ENCODE measurements around the gene PTF1A. TPM values are rescaled to one million over a fixed set of nuclear protein-coding genes. Genes with fewer than 3 reads are reported as not detected.

Gene PTF1A
- total RNA-seq, 2 experiments from 2014 or later: not detected

DNA sequence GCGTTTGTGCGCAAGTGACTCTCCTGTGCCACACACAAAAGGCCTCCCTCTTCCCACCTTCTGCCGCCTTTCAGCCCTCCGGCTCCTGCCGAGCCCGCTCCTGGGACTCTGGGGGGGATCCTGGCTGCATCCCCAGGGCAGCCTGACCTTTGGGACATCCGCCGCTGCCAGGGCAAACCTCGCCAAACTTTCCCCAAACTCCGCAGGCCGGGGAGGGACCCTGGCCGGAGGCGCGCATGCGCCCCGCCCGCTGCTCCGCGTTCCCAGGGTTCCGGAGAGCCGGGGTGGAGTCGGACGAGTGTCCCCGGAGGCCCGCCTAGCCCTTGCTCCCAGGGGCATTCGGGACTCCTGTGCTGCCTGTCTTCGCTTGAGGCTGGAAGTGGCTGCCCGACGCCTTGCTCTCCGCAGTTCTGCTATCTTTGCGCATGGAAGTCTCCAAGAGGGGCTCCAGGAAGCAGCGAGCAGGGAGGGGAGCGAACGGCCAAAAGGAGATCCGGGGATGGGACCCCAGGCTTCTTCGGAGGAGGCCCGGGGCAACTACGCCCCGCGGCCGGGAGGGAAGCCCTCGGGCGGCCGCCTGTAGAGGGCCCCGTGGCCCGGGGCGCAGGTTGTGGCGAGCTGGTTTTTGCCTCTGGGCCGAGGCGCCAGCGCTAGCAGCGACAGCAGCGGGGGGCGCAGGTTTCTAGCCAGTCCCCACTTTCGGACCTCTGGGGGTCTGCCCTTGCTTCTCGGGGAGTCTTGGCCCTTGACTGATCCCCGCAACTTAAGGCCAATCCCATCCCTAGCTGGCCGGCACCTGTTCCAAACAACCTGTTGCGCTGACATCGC, 7.0 kb downstream of the PTF1A start:
- CTCF ChIA-PET: interaction anchor here (0.8 kb wide), 1 partner anchor 11 kb away, joined by 4 read pairs; no protein-coding TSS in a partner anchor
- no peaks in the 10 kb centered on the region for H3K9me3 Mint-ChIP-seq (ENCODE audit: low read depth)
- H3K27me3 Mint-ChIP-seq: peaks cover 78% of the 10 kb centered on the region
- peaks cover 4% of the 10 kb centered on the region for H3K4me1 Mint-ChIP-seq
- intact Hi-C loops (cut with DNase I, micrococcal nuclease): loop anchor here in 1 of 2 experiments (10.0 kb wide), 1 partner anchor 206 kb away; no protein-coding TSS in a partner anchor
- H3K4me3 Mint-ChIP-seq: no peak overlapping the region
- H3K36me3 Mint-ChIP-seq (ENCODE audit: low read depth): no peaks in the 10 kb centered on the region
- no peak overlapping the region for H3K27ac Mint-ChIP-seq
- ATAC-seq: no peak
- DNase-seq: no peak
- POLR2A ChIA-PET: no interaction called here

DNA sequence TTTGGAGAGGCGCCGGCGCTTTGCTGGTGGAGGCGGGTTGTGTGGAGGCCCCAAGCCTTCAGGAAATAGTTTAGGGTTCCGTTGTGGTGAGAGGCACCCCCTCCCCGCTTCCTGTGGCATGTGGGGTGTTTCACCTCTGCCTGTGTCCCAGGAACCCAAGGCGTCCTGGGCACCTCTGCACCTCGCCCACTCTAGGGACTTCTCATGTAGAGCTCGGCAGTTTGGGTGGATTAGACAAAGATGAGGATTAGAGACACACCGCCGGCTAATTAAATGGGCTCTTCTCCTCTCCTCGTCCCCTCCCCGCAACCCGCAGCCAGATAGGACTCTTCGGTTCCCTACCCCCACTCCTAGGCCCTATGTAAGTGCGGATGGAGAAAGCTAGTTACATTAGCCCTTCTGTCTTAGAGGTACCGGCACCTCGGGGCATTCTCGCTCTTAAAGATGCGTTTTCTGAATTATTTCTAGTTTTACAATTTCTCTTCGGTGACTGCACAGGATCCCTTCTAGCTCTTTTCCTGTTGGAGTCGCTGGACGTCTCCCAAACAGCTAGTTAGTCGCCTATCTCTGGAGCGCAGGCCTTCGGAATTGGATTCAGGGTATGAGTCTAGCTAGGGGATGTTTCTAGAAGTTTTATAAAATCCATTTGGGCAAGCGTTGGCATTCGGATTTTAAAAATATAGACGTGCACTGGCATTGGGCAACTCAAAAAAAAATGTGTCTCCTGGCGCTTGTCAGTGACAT, 7.8 kb downstream of the PTF1A start:
- Mint-ChIP-seq H3K27ac (no peak overlapping the region), H3K4me1 (peaks cover 4% of the 10 kb centered on the region), H3K9me3 (ENCODE audit: low read depth) (no peaks in the 10 kb centered on the region), H3K4me3 (no peak overlapping the region), H3K27me3 (peaks cover 79% of the 10 kb centered on the region), H3K36me3 (ENCODE audit: low read depth) (no peaks in the 10 kb centered on the region)
- ATAC-seq (no peak), DNase-seq (no peak)
- intact Hi-C loops (cut with DNase I, micrococcal nuclease): loop anchor here (5.0 to 10.0 kb wide), 2 partner anchors 205 to 492 kb away; no protein-coding TSS in a partner anchor
- POLR2A ChIA-PET: no interaction called here
- CTCF ChIA-PET: no interaction called here

DNA sequence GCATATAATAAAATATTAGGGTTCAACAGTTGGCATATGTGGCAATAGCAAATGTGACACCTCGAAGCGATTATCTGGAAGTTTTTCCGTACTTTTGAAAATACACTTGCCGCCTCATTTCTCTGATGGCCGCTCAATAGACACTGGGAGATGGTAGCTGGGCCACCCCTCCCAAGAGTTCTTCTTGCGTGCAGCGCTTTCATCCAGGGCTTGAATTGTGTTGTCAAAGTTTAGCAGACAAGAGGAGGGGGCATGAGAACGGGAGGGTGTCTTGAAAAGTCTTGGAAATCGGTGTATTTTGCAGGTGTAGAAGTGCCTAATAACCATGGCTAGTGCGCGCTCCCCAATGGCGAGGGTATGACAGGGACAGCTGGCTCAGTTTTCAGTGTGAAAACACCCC, 8.5 kb downstream of the PTF1A start:
- ChIA-PET CTCF (no interaction called here), POLR2A (no interaction called here)
- no peaks in the 10 kb centered on the region for H3K9me3 Mint-ChIP-seq (ENCODE audit: low read depth)
- peaks cover 2% of the 10 kb centered on the region for H3K4me1 Mint-ChIP-seq
- intact Hi-C loops (cut with DNase I, micrococcal nuclease): loop anchor here in 1 of 2 experiments (5.0 kb wide), 1 partner anchor 492 kb away; no protein-coding TSS in a partner anchor
- no peak for ATAC-seq
- no peaks in the 10 kb centered on the region for H3K36me3 Mint-ChIP-seq (ENCODE audit: low read depth)
- H3K27ac Mint-ChIP-seq: no peak overlapping the region
- peaks cover 75% of the 10 kb centered on the region for H3K27me3 Mint-ChIP-seq
- no peak for DNase-seq
- no peak overlapping the region for H3K4me3 Mint-ChIP-seq

DNA sequence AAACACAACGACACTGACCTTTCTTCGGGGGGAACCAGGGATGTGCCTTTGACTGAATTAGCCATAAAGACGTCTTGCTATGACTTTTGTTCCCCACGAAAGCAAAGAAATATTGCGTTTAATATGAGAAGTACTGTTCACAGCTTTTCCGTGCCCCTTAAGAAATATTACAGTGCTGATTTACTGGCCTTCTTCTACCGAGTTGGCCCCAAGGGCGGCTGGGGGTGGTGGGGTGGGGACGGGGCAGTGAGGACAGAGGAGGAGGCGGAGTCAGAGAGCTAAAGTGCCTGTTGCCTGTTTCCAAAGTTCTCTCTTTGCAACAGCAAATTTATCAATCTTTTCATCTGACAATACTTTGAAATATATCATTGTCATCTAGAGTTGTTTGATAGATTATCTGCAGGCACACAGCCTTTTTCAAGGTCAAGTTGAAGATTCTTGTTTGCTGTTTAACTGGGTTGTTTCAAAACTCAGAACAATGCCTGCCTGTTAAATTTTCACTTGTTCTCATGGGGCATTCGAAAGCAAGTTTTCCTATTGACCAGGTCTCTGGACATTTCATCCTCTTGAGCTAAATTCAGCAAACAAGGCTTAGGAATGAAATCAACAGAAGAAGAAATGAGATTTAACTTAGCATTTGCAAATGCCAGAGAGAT, 9.0 kb downstream of the PTF1A start:
- ChIA-PET CTCF (interaction anchor here (0.8 kb wide), 1 partner anchor 8 kb away, joined by 3 read pairs; no protein-coding TSS in a partner anchor), POLR2A (no interaction called here)
- Mint-ChIP-seq H3K27ac (no peak overlapping the region), H3K27me3 (peaks cover 71% of the 10 kb centered on the region), H3K4me3 (no peak overlapping the region), H3K4me1 (peaks cover 2% of the 10 kb centered on the region), H3K36me3 (ENCODE audit: low read depth) (no peaks in the 10 kb centered on the region), H3K9me3 (ENCODE audit: low read depth) (no peaks in the 10 kb centered on the region)
- DNase-seq: no peak
- intact Hi-C loops (cut with DNase I, micrococcal nuclease): loop anchor here in 1 of 2 experiments (5.0 kb wide), 1 partner anchor 491 kb away; no protein-coding TSS in a partner anchor
- no peak for ATAC-seq

- peaks cover 2% of the 10 kb centered on the region for H3K4me1 Mint-ChIP-seq
- no peak overlapping the region for H3K4me3 Mint-ChIP-seq
- intact Hi-C loops (cut with DNase I, micrococcal nuclease): loop anchor here in 1 of 2 experiments (5.0 kb wide), 1 partner anchor 490 kb away; no protein-coding TSS in a partner anchor
- CTCF ChIA-PET: interaction anchor here (0.8 kb wide), 1 partner anchor 9 kb away, joined by 3 read pairs; no protein-coding TSS in a partner anchor
- DNase-seq (no peak), ATAC-seq (no peak)
- peaks cover 64% of the 10 kb centered on the region for H3K27me3 Mint-ChIP-seq
- H3K27ac Mint-ChIP-seq: no peak overlapping the region
- no peaks in the 10 kb centered on the region for H3K36me3 Mint-ChIP-seq (ENCODE audit: low read depth)
- H3K9me3 Mint-ChIP-seq (ENCODE audit: low read depth): no peaks in the 10 kb centered on the region
- POLR2A ChIA-PET: no interaction called here
Observed at GRCh38 chr10:23201837-23202236, 9.7 kb downstream of the PTF1A start.

DNA sequence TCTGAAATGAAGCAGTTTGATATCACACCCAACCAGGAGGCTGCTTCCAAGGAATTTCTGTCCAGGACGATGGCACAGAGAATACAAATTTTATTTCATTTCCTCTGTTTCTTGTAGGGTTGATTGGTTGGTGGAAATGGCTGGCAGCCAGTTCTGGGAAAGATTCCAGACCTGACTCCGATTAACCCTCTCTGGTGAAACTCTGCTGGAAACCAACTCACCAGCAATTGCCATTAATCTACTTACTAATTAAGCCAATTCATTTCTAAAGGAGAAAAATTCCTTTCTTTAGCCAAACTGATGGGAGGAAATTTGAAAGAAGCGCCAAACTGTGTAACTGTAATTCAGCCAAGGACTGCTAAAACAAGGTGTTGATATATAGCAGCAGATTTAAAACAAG, 10.7 kb downstream of the PTF1A start:
- Mint-ChIP-seq H3K27me3 (peaks cover 64% of the 10 kb centered on the region), H3K4me1 (peaks cover 2% of the 10 kb centered on the region), H3K9me3 (ENCODE audit: low read depth) (no peaks in the 10 kb centered on the region), H3K27ac (no peak overlapping the region), H3K4me3 (no peak overlapping the region), H3K36me3 (ENCODE audit: low read depth) (no peaks in the 10 kb centered on the region)
- DNase-seq: no peak
- POLR2A ChIA-PET: no interaction called here
- intact Hi-C loops (cut with DNase I, micrococcal nuclease): loop anchor here in 1 of 2 experiments (5.0 kb wide), 1 partner anchor 490 kb away; no protein-coding TSS in a partner anchor
- no peak for ATAC-seq
- CTCF ChIA-PET: no interaction called here

GRCh38 chr10:23203369-23204325, 11.5 kb downstream of the PTF1A start:
- Mint-ChIP-seq H3K4me3 (no peak overlapping the region), H3K4me1 (no peaks in the 10 kb centered on the region), H3K27me3 (peaks cover 59% of the 10 kb centered on the region), H3K9me3 (ENCODE audit: low read depth) (no peaks in the 10 kb centered on the region), H3K27ac (no peak overlapping the region), H3K36me3 (ENCODE audit: low read depth) (no peaks in the 10 kb centered on the region)
- ChIA-PET CTCF (interaction anchor here (0.5 kb wide), 1 partner anchor 11 kb away, joined by 4 read pairs; no protein-coding TSS in a partner anchor), POLR2A (no interaction called here)
- DNase-seq (no peak), ATAC-seq (no peak)
- intact Hi-C loops (cut with DNase I, micrococcal nuclease): loop anchor here in 1 of 2 experiments (5.0 kb wide), 1 partner anchor 489 kb away; no protein-coding TSS in a partner anchor

DNA sequence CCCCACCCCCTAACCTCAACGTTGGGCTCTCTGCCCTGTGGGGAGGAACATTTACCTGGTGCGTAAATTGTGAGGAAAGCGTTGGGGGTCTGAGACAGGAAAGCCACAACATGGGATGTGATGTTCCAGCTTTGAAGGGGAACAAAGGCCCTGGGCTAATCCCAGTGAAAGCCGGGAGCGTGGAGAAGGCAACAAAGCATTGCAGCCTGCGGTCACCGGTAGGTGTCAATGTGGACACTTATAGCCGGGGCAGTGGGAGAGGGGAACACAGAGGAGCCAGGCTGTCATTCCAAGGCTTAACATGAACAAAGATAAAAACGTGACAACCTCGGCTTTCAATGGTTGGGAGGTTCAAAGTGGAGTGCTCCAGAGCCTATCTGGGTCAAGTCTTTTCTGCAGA, 12.7 kb downstream of the PTF1A start:
- intact Hi-C loops (cut with DNase I, micrococcal nuclease): loop anchor here in 1 of 2 experiments (5.0 kb wide), 1 partner anchor 488 kb away; no protein-coding TSS in a partner anchor
- POLR2A ChIA-PET: no interaction called here
- H3K4me3 Mint-ChIP-seq: no peak overlapping the region
- no peak for ATAC-seq
- no peaks in the 10 kb centered on the region for H3K9me3 Mint-ChIP-seq (ENCODE audit: low read depth)
- no peaks in the 10 kb centered on the region for H3K4me1 Mint-ChIP-seq
- peaks cover 63% of the 10 kb centered on the region for H3K27me3 Mint-ChIP-seq
- no peak overlapping the region for H3K27ac Mint-ChIP-seq
- no peak for DNase-seq
- CTCF ChIA-PET: no interaction called here
- H3K36me3 Mint-ChIP-seq (ENCODE audit: low read depth): no peaks in the 10 kb centered on the region

- Mint-ChIP-seq H3K27me3 (peaks cover 54% of the 10 kb centered on the region), H3K27ac (no peak overlapping the region), H3K9me3 (ENCODE audit: low read depth) (no peaks in the 10 kb centered on the region), H3K4me3 (no peak overlapping the region), H3K4me1 (no peaks in the 10 kb centered on the region), H3K36me3 (ENCODE audit: low read depth) (no peaks in the 10 kb centered on the region)
- ATAC-seq (no peak), DNase-seq (no peak)
- intact Hi-C loops (cut with DNase I, micrococcal nuclease): no loop called here
- POLR2A ChIA-PET: no interaction called here
- CTCF ChIA-PET: no interaction called here
Observed at GRCh38 chr10:23205972-23206642, 14.0 kb downstream of the PTF1A start.

DNA sequence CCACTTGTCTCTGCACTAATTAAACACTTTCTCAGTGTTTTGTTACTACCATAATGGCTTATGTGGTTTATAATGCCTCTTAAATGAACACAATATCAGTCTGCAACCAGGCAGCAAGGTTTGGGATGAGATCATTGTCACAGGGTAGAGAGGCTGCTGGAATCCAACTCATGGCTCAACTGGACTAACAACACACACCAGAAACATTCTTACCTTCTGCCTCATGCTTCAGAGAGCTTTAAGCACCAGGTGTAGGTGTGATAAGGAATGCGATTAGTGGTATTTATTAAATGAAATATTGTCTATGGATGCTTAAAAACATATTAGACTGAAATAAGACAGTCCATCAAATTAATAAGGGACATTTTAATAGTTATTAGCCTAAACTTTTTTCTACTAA, 25.4 kb downstream of the PTF1A start:
- Mint-ChIP-seq H3K9me3 (ENCODE audit: low read depth) (no peaks in the 10 kb centered on the region), H3K27ac (no peak overlapping the region), H3K4me1 (no peaks in the 10 kb centered on the region), H3K36me3 (ENCODE audit: low read depth) (no peaks in the 10 kb centered on the region), H3K4me3 (no peak overlapping the region), H3K27me3 (peaks cover 19% of the 10 kb centered on the region)
- POLR2A ChIA-PET: no interaction called here
- CTCF ChIA-PET: no interaction called here
- ATAC-seq (no peak), DNase-seq (no peak)
- intact Hi-C loops (cut with DNase I, micrococcal nuclease): no loop called here
